ENCODE results near the gene ISLR.

ISLR gene

DNA sequence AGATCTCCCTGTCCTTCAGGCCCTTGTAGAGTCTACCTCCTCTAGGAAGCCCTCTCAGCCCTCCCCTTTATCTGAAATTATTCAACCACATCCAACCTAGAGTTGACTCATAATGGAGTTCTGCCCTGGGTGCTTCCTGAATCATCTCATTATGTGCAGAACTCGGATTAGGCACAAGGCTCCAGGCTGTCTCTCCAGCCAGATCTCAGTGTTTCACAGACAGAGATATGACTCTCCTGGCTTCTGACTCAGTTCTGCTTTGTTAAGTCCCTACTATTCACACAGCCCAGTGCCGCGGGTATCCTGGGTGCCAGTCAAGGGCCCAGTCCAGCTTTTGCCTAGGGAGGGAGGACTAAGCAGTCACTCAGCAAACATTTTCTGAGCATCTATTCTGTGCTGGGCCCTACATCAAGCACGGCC lies 19.8 kb downstream of the ISLR start:
- peaks cover 13% of the 10 kb centered on the region for H3K27me3 Mint-ChIP-seq
- no peak for ATAC-seq
- H3K9me3 Mint-ChIP-seq, result no peaks in the 10 kb centered on the region
- no peaks in the 10 kb centered on the region for H3K36me3 Mint-ChIP-seq
- no peak overlapping the region for H3K4me3 Mint-ChIP-seq
- no peaks in the 10 kb centered on the region for H3K4me1 Mint-ChIP-seq
- no peak overlapping the region for H3K27ac Mint-ChIP-seq

DNA sequence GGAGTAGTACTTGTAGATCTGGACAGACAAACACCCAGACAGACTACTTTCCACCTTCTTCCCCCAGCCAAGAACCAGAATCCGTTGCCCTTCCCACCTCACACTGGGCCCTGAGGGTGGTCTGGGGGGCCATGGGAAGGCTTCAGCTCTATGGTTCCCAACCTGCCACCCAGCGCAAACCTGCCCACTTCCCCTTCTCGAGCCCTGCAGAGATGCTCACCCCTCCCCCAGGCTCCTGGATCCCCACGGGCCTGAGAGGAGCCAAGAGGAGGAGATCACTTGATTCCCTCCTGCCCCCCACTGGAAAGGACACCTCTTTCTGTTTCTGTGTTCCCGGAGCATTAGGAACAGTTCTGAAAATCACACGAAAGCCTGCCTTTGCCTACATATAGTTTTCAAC lies 20.4 kb downstream of the ISLR start:
- ATAC-seq, result no peak
- H3K27me3 Mint-ChIP-seq, result peaks cover 13% of the 10 kb centered on the region
- H3K9me3 Mint-ChIP-seq, result no peaks in the 10 kb centered on the region
- H3K4me1 Mint-ChIP-seq, result no peaks in the 10 kb centered on the region
- no peak overlapping the region for H3K4me3 Mint-ChIP-seq
- no peak overlapping the region for H3K27ac Mint-ChIP-seq
- H3K36me3 Mint-ChIP-seq, result no peaks in the 10 kb centered on the region

DNA sequence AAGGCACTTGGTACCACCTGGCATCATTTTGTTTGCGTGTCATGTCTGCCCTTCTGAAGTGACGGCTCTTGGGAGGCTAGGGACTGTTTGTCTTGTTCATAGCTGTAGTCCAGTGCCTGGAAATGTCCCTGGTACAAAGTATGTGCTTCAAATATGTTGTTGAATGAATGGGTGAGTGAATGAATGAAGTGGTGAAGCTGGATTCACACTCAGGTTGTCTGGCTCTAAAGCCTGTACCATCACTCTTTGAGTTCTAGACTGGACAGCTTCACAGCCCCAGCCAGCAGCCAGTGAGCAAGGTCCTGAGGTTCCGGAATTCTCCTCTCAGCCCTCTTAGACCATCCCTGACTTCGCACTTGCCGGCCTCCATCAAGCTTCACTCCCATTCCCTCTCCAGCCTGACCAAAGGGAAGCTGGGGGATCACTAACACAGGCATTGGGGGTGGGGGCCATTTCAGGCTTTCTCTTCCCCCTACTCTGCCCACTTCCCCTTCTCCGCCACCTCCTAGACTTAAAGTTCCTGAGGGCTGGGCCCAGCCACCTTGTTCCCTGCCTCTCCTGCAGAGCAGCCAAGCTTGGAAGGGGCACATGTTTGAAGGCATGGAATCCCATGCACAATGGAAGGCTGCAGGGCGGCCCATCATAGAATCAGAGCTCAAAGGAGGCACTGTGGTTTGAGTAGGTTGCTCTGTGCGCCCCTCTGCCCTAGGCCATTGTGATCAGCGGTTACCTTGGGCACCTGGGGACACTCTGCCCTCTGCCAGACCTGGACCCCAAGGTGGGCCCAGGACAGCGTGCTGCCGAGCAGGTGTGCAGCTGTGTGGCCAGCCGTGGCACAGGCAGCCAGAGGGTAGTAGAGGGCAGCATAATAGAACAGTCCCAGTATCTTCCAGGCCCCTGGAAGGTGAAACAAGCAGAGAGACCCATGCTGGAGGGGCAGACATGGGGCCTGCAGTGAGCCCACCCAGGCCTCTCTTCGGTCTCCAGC lies 21.4 kb downstream of the ISLR start:
- no peak overlapping the region for H3K4me3 Mint-ChIP-seq
- no peaks in the 10 kb centered on the region for H3K36me3 Mint-ChIP-seq
- no peak for ATAC-seq
- H3K9me3 Mint-ChIP-seq, result no peaks in the 10 kb centered on the region
- H3K27me3 Mint-ChIP-seq, result peaks cover 20% of the 10 kb centered on the region
- H3K4me1 Mint-ChIP-seq, result peaks cover 5% of the 10 kb centered on the region
- no peak overlapping the region for H3K27ac Mint-ChIP-seq

DNA sequence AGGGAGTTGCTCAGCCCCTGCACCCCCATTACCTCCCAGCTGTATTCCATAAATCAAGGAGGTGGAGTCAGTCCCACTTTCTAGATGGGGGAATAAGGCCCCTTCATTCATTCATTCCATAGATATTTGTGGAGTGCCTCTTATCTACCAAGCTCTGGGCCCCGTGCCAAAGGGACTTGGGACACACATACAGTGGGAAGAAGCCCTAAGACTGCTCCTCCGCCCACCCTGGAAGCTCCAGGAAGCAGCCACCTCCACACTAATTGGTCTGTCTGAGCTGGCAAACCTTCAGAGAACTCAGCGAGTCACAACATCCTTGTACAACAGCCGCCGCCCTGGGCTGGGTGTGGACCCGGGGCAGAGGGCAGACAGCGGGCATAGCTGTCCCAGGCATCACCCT lies 22.7 kb downstream of the ISLR start:
- peaks cover 14% of the 10 kb centered on the region for H3K4me1 Mint-ChIP-seq
- H3K27me3 Mint-ChIP-seq, result peaks cover 23% of the 10 kb centered on the region
- no peak overlapping the region for H3K27ac Mint-ChIP-seq
- no peak for ATAC-seq
- H3K9me3 Mint-ChIP-seq, result no peaks in the 10 kb centered on the region
- H3K36me3 Mint-ChIP-seq, result no peaks in the 10 kb centered on the region
- H3K4me3 Mint-ChIP-seq, result no peak overlapping the region

DNA sequence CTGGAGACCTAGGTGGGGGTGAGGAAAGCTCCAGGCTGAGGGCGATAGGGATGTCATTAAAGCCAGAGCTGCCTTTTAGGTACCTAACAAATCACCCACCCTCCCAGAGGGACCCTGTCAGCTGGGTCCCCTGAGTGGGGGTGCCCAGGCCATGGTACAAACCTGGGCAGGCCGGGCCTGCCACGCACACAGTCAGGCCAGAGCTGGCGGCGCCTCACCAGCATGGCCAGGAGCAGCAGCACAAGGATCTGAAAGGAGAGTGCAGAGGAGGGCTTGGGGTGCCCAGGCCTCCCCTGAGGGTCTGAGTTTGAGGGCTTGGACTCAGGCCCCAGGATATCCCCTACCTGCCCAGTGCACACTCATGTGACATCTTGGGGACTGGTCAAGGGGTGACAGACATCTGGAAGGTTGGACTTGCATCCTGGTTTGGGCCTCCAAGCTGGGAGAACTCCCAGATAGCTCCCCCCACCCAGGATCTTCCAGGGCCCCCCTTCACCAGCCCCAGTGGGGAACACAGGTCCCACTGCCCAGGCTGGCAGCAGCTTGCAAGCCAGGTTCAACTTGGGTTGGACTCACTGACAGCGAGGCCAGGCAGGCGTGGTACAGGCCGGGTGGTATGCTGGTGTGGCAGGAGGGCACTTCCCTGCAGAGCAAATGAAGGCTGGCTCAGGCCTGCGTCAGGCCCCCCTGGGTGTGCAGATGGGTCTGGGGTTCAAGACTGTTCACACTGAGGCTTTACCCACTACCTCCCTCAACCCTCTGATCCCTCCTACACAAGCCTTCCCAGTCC lies 23.9 kb downstream of the ISLR start:
- H3K9me3 Mint-ChIP-seq, result no peaks in the 10 kb centered on the region
- no peak overlapping the region for H3K4me3 Mint-ChIP-seq
- ATAC-seq, result no peak
- H3K27ac Mint-ChIP-seq, result no peak overlapping the region
- peaks cover 14% of the 10 kb centered on the region for H3K4me1 Mint-ChIP-seq
- H3K27me3 Mint-ChIP-seq, result peaks cover 33% of the 10 kb centered on the region
- H3K36me3 Mint-ChIP-seq, result no peaks in the 10 kb centered on the region

DNA sequence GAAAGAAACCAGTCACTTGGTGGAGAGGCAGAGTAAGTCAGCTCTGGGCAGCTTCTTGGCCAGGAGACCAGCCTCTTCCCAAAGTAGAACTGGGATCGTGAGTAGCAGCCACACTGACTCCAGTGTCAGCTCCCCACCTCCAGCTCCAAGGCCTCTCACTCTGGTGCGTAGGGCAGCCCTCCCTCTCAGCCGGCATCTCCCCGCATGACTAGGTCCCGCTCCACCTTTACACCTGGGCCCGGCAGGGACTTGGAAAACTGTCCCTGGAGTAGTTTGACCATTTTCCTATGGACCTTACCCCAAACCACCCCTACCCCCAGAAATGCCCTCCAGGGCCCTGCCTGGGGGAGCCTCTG lies 25.8 kb downstream of the ISLR start:
- no peak overlapping the region for H3K4me3 Mint-ChIP-seq
- no peaks in the 10 kb centered on the region for H3K9me3 Mint-ChIP-seq
- ATAC-seq, result no peak
- H3K27me3 Mint-ChIP-seq, result peaks cover 38% of the 10 kb centered on the region
- peaks cover 14% of the 10 kb centered on the region for H3K4me1 Mint-ChIP-seq
- no peak overlapping the region for H3K27ac Mint-ChIP-seq
- H3K36me3 Mint-ChIP-seq, result no peaks in the 10 kb centered on the region

DNA sequence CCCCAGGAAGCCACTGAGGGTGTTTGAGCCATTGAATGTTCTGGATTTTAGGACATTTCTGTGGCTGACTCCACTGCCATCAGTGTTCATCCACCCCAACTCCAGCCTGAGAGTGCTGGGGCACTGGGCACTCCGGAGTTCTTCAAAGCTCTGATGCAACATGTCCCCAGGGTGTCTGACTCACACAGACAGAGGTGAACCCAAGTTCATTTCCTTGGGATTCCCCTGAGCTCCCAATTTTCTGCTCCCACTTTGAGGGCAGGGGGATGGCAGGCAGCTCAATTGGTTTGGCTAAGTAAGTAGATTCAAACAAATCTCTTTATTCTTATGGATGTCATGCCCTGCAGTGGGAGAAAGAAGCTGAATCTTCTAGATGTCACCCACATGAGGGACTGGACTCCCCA lies 26.9 kb downstream of the ISLR start:
- peak; percentile 40 for ATAC-seq
- Mint-ChIP-seq H3K36me3 (no peaks in the 10 kb centered on the region), H3K9me3 (no peaks in the 10 kb centered on the region), H3K27ac (peak overlapping the region; percentile 28), H3K27me3 (peaks cover 38% of the 10 kb centered on the region), H3K4me1 (peaks cover 14% of the 10 kb centered on the region), H3K4me3 (no peak overlapping the region)

DNA sequence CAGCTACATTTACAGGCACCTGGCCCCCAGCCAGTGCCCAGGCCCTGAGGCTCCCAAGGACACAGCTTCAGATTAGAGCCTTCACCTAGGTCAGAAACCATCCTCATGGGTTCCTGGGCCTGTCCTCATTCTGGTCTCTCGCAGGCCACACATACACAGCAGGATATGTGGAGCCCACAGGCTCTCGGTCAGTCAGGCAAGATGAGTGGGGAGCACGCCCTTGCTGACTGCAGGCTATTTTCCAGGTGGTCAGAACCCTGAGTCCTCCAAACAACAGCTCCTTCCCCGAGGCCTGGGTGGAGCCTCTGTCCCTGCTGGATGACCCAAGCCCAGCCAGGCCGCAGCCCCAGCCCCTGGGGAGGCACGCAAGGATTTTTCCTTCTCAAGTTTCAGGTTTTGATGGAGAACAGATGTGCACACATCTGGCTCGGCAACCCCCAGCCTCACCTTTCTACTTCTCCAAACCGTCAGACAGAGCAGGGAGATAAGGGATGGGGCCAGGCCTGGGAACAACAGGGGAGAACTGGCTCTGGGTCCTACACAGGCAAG lies 27.4 kb downstream of the ISLR start:
- H3K4me1 Mint-ChIP-seq, result peaks cover 14% of the 10 kb centered on the region
- no peaks in the 10 kb centered on the region for H3K9me3 Mint-ChIP-seq
- peaks cover 38% of the 10 kb centered on the region for H3K27me3 Mint-ChIP-seq
- no peak for ATAC-seq
- no peak overlapping the region for H3K4me3 Mint-ChIP-seq
- no peaks in the 10 kb centered on the region for H3K36me3 Mint-ChIP-seq
- no peak overlapping the region for H3K27ac Mint-ChIP-seq

DNA sequence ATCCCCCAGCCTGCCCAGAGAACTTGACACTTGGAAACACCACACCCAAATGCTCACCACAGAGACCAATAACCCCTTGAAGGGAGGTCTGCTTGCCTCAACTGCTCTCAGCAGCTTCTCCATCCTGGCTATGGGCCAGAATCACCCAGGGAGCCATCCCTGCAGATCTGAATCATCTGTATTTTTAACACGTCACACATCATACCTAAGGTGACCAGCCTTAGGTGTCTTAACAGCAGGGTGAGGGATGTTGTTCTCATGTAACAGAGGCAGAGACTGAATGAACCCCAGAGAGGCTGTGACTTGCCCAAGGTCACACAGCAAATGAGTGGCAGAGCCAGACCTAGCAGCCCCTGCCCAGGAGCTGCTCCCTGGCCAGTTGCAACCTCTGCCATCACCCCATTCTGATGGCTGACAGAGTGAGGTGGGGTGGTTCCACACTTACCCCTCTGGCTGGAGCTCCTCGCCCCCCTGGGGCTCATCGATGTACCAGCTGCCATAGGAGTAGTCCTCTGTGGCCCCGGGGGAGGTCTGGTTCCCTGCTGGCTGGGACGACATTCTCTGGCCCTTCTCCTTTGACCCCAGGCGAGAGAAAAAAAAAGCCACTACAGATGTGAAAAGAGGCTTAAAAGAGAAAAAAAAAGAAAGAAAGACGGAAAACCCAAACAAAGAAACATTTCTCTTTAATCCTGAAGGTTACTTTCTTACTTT lies 28.4 kb downstream of the ISLR start:
- Mint-ChIP-seq H3K36me3 (no peaks in the 10 kb centered on the region), H3K4me3 (no peak overlapping the region), H3K9me3 (no peaks in the 10 kb centered on the region), H3K27ac (no peak overlapping the region), H3K4me1 (peaks cover 14% of the 10 kb centered on the region), H3K27me3 (peaks cover 44% of the 10 kb centered on the region)
- ATAC-seq, result no peak

DNA sequence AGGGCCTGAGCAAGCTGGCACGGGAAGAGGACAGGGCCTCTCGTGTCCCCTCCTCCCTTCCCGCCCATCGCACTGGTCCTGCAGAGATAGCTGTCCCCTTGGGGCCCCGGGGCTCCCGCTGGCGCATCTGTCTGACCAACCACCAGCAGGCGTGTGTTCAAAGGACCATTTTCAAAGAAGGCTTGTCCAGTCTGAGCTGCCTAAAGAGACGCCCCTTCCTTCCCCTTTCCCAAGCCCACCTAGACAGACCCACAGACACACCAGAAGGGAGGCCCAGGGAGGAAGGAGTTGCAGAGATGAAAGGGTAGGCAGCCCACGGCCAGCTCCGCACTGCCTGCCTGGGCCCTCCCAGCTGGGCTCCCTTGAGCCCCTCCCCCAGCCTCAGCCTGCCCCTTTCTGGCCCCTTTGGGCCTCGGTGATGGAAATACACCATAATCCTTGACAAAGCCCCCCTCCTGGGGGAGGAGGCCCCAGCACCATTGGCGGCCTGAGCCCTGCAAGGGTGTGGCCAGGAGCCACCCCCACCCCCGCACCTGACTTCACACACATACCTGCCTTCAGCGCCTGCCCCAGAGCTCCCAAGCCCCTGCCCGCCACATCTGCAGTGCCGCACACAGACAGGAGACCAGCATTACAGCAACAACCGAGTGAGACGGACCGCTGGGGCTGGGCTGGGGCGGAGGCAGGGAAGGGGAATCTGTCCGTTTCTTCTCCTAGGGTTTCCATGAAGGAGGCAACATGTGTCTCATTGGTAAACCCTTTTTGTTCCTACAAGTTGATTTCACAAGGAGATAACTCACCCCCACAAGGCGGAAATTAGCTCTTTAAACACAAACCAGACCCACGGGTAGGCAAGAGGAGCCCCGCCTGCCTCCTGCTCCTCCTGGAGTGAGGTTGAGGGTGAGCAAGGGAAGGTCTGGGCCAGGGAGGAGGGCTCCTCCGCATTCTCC lies 29.2 kb downstream of the ISLR start, which contains the start of gene STRA6:
Gene STRA6, minus strand, starts transcription at position 336 of the 950 bp plus-strand sequence. CDS start 520 bp downstream, outside the sequence.
- peaks cover 51% of the 10 kb centered on the region for H3K27me3 Mint-ChIP-seq
- ATAC-seq, result no peak
- H3K36me3 Mint-ChIP-seq, result no peaks in the 10 kb centered on the region
- peaks cover 14% of the 10 kb centered on the region for H3K4me1 Mint-ChIP-seq
- H3K9me3 Mint-ChIP-seq, result no peaks in the 10 kb centered on the region
- H3K27ac Mint-ChIP-seq, result no peak within 1 kb of the TSS
- H3K4me3 Mint-ChIP-seq, result no peak within 1 kb of the TSS

DNA sequence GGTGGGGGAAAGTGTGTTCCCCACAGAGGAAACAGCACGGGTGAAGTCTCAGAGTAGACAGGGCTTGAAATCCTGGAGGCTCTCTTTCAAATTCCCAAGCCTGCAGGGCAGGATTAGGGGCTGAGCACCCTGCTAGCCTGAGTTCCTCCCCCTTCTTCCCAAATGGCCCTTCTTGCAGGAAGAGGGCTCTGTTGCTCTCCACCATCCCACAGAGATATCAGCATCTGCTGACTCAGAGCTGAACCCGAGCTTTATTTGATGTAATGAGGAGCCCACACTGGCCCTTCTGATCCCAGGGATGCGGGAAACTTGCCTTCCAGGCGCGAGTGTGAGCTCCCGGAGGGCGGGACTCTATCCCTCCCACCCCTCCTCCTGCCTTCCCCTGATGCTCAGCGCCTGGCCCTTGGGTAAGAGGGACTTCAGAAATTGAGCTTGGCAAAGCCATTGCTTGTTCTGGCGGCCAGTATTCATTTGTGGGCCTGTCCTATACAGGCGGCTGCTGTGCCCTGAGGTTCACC lies 30.5 kb downstream of the ISLR start:
- H3K4me1 Mint-ChIP-seq, result peaks cover 14% of the 10 kb centered on the region
- peaks cover 63% of the 10 kb centered on the region for H3K27me3 Mint-ChIP-seq
- no peaks in the 10 kb centered on the region for H3K36me3 Mint-ChIP-seq
- no peak for ATAC-seq
- H3K9me3 Mint-ChIP-seq, result no peaks in the 10 kb centered on the region
- no peak overlapping the region for H3K27ac Mint-ChIP-seq
- no peak overlapping the region for H3K4me3 Mint-ChIP-seq

DNA sequence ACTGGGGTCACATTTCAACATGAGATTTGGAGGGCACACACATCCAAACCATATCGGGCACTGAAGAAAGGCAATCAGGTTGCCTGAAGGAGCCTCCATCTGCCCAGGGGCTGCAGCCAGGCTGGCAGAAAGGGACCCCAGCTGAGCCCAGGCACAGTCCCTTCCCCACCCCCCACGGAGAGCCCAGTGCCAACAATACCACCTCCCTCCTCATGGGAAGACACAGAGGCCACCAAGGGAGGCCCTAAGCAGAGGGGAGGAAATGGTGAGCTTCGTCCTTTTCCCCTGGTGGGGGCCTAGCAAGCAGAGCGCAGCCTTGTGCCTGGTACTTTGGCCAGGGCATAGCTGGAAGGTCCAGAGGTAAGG lies 32.1 kb downstream of the ISLR start:
- no peak overlapping the region for H3K4me3 Mint-ChIP-seq
- no peaks in the 10 kb centered on the region for H3K36me3 Mint-ChIP-seq
- peaks cover 60% of the 10 kb centered on the region for H3K27me3 Mint-ChIP-seq
- peaks cover 2% of the 10 kb centered on the region for H3K4me1 Mint-ChIP-seq
- H3K9me3 Mint-ChIP-seq, result no peaks in the 10 kb centered on the region
- no peak overlapping the region for H3K27ac Mint-ChIP-seq
- no peak for ATAC-seq

DNA sequence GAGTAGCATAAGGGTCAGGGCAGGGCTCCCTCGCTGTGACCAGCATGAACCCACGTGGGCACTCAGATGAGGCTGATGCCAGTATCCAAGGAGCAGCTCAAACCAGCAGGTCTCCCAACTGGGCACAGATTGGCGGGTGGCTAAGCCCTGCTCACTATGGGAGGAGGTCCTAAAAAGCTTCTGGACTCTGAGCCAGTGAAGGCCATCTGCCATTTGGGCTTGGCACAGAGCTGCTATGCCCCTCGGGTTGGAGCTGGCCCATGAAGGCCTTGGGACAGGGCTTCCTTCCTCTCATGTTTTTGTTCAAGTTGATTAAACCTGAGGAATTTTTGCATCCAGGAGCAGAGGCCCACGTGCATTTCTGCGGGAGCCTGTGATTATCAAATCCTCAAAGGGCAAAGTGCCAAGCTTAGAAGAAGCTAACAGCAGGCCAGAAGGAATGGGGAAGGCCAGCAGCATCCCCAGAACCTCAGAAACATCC lies 33.3 kb downstream of the ISLR start:
- Mint-ChIP-seq H3K36me3 (no peaks in the 10 kb centered on the region), H3K27ac (no peak overlapping the region), H3K9me3 (no peaks in the 10 kb centered on the region), H3K4me3 (no peak overlapping the region), H3K27me3 (peaks cover 60% of the 10 kb centered on the region), H3K4me1 (no peaks in the 10 kb centered on the region)
- no peak for ATAC-seq
